NCI-H2196 treated with DMSO at 0.1 percent for 48 hours (cell line): ENCODE data around the gene ME3.

ENCODE experiments used
- DNase-seq: peaks from one replicate; lab custom pipeline; 2025; ENCODE audit not compliant: unreplicated experiment; lab: John Stamatoyannopoulos, UW

Gene ME3

DNA sequence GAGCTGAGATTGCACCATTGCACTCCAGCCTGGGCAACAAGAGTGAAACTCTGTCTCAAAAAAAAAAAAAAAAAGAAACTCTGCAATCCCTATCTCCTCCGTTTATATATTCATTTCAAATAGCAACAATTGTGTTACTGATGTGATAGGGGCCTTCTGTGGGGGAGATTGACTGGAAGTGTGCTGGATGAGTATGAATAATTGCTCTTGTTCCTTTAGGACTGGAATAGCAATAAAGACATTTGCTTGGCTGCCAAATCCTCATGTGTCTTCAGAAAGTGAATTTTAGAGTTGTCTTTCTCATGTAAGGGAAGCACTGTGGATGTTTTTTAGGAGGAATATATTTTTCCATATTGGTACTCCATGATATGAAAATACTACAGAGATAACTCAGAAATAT lies 21.1 kb upstream of the ME3 start:
- no peak for DNase-seq

DNA sequence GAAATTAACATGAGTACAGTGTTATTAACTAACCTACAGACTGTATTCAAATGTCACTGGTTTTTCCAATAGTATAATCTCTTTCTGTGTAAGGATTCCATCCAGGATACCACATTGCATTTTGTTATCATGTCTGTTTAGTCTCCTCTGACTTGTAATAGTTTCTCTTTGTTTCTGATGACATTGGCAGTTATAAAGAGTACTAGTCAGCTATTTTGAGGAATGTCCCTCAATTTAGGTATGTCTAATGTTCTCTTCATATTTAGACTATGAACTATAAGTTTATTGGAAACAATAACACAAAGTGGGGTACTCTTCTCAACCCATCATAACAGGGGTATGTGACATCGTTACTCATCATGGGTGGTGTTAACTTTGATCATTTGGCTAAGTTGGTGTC lies 20.3 kb upstream of the ME3 start:
- DNase-seq, result no peak

DNA sequence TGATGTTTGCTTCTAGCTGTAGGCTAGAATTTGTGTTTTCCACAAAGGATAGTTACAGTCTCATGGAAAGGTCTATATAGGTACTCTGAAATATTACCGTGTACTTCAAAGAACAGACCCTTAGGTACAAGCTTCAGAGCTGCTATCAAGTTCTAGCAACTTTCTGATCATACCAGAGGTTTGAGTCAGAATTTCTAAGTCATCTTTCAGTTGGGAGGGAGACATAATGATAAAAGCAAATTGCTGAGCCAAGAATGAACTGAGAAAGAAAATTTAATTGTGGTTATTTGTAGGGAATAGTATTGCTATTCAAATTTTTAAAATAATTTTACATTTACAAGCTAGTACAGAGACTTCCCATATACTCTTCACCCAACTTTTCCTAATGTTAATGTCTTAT lies 19.9 kb upstream of the ME3 start:
- no peak for DNase-seq

DNA sequence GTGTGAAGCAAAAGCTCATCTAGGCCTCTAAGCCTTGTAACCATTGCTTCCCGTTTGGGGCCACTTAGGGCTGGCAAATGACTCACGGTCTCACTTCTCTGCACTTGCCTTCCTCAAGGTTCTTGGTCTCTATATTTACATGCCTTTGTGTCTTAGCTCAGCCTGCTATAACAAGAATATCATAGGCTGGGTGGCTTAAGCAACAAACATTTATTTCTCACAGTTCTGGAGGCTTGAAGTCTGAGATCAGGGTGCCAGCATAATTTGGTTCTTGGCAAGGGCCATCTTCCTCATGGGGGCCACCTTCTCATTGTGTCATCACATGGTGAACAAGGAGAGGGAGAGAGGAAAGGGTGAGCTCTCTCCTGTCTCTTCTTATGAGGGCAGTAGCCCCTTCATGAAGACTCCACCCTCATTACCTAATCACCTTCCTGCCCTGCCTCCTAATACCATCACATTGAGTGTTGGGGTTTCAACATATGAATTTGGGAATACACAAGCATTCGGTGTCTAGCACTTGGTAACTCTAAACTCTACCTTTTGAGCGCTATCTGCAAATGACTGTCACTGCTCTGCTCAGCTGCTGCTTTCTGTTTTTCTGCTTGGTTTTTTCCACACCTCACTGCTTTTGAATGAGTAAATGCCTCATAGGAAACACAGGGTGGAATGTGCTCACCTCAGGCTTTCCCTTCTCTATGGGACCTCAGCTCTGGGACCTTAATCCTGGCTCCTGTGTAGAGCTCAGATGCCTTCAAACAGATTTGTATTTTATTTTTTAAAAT lies 16.2 kb upstream of the ME3 start:
- no peak for DNase-seq

DNA sequence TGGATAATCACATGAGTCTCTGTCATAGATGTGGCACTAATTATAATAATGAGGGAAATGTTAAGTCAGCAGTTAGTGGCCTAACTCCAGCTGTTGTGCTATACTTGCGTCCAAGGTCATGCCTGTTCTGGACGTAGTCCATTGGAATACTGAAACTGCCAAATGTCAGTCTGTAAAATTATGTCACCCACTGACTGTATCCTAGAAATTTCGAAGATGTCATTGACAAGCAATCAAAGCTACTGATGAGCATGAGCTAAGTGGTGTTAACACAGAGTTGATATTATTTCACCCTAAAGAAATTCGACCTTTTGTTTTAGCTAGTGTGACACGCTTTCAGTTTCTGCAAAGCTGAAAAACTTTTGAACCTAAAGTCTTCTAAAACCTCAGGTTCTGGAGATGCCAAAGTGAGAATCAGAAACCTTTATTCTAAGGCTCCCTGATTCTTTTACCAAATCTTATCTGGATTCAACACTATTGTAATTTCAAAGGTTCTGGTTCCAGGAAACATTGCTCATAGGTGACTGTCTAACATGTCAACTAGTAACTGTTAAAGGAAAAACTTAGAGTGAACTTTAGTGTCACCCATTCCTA lies 14.9 kb upstream of the ME3 start:
- no peak for DNase-seq

DNA sequence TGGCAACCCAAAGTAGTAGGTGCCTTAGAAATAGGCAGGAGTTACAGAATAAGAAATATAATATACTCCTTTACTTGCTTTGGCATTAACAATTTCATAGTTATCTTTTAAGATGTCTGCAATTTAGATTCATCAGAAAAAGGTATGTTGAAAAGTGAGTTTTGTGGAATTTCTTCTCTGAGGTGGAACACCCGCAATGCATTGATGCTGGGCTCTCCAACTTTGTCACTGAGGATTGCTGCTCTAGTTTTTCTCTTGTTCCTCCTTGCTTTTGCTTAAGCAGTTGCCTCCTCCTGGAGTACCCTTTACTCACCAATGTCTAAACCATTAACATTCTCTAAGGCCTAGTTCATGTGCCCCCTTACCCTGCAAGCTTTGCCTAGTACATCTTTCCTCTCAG lies 14.1 kb upstream of the ME3 start:
- DNase-seq, result no peak

DNA sequence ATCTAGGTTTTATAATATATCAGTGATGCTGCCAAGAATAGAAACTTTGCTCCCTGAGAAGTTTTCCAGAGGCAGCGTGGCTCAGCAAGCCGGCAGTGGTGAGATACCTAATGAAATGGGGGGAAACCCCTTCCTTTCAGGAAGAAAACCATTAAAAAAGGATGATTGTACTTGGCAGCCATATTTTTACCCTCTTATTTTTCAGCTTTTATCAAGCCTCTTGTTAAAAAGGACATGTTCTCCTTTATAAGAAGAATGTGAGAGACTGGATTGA lies 9.0 kb upstream of the ME3 start:
- no peak for DNase-seq

DNA sequence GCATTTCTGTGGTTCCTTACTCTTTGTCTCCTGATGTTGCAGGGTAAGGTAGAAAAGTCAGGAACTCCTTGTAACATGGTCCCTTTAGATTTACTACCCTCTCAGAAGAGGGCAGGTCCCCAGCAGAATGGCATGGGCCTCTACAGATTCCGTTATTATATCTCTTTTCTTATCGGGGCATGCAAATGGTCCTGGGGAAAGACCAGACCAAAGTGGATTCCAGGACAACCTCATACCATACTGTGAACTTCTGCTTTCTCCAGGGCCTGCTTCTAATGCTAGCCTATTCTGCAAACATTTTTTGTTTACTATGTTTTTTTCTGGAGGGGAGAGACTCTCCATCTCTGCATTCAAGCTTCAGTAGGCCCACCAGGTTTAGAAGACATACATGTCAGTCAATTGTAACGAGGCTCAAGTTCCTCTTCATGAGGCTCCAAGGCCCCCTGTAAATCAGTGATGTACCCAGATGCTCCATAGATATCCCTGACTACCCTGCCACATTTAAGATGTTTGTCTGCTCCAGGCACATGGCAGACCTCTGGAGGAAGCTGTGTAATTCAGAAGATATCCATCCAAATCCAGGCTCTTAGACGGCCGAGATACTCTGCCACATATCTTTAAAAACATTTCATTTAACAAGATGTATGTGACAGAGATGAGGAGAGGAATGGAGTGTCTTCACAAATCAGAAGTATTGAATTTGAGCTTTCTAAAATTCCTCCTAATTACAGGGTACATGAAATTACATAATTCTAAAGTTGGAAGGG lies 8.5 kb upstream of the ME3 start:
- no peak for DNase-seq

DNA sequence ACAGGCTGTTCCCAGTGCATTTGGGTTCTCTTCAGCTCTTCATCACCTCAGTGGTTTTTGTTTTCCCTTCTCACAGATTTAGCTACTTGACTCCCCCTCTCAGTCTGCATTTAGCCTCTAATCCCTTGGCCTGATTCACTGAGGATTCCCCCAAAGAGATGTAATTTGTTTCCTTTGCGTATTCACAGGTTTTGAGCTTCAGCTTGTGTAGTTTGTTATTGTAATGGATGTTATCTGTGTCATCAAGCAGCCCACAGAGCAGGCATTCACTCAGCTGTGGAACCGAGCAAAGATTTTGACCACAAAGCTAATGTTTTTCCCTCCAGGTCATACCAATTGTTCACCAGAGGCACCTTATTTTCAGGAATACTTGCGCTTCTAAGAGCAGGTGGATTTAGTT lies 6.4 kb upstream of the ME3 start:
- DNase-seq, result no peak

DNA sequence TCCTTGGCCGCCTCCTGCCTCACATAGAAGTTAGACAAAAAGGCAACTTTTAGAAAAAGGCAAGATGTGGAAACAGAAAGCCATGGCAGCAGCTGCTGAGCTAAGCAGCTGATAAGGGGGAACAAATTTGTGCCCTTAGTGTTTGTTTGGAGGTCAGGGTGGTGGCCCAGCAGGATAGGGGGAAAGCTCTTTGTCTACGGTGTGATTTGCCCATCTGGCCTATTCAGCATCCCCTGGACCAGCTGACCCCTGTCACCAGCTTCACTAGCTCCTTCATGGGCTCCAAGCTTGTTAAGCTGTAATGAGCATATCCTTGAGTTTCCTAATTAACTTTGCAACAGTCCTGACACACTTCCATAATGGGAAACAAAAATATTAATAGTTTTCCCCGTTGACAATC lies 5.9 kb upstream of the ME3 start:
- DNase-seq, result no peak

DNA sequence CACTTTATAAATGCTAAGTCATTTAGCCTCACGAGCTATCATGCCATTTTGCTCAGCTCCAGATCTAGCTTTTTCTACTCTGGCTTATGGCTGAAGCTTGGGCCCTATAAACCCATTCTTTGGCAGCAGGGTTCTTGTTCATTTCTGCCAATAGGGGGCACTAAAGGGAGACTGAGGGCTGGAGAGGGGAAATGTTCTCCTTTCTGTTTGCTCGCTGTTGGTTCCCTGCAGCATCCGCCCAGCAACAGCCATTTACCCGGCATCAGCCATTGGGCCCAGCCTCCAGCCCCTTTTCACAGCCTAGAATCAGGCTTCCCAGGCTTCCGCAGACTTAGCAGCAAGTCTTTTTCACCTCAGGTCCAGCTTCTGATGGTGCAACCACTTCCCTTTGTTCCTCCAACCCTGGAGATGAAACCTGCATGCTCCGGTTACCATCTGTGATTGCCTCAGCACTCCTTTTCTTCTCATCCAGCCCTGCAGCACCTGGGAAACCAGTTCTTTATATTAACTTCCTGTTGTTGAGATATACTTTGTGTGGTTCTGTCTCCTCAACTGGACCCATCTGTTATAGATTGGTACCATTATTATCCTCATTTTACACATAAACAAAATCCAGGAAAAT lies 4.2 kb upstream of the ME3 start:
- DNase-seq, result no peak

DNA sequence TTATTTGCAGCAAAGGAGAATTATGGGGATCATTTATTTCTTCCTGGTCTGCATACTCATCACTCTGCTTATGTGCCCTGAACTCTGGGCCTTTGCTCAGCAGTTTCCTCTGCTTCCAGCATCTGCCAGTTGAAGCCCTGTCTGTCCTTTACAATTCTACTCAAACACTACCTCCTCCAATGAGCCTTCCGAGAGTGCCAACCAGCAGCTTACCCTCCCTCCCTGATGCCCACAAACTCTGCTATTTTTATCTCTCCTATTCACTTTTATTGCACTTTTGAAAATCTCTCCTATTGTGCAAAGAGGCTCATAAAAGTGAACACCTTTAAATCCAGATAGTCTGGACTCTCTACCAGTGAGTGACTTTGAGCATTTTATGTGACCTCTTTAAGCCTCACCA lies 3.6 kb upstream of the ME3 start:
- DNase-seq, result no peak

DNA sequence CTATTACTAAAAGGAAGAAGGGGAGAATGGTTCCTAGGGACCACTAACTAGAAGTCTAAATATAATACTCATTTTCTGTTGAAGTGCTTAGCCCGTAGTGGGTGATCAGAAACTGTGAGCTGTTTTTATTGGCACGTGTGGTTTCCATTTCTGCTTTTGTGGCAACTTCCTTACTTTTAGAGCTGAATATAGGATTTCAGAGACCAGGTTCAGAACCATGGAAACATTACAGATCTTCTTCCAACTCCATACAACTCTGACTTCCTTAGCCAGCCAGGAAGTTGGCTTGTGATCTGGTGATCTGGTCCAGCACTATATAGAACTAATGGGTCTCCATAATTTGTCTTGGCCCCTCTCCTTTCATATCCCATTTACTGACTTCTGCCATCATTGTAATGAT lies 2.6 kb upstream of the ME3 start:
- no peak for DNase-seq

DNA sequence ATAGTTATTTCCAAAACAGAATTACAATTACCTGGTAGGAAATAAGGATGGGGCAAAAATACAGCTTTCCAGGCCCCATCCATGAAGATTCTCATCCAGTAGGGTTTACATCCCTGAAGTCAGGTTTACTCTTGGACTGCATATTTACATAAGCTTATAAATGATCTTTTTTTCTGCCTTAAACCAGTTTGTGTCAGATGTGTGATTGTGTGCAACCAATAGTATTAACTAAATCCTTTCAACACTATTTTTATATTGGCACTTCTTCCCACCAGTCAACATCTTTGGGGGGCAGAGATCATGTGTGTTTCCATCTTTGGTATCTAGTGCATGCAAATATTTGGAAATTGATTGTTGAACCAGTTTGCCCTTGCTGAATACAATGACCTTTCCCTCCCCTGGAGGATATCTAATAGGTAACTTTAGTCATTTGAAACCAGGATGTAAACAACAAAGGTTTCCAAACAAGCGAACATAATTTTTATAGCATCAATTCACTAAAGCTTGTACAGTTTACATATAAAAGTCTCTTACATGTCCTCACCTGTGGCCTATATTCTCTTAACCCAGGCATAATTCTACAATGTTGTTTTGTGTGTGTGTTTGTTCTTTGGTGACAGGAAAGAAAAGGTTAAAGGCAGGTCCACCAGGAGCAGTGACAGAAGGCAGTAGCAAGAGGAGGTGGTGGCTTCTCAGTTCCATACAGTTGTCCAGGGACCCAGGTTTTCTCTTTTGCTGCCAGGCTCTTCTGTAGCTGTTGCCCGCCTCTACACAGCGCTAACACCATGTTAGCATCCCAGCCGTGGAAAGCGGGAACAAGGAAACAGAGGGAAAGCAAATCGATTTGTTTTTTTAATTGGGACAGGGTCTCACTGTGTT lies 1.7 kb upstream of the ME3 start:
- peak; percentile 65 for DNase-seq

DNA sequence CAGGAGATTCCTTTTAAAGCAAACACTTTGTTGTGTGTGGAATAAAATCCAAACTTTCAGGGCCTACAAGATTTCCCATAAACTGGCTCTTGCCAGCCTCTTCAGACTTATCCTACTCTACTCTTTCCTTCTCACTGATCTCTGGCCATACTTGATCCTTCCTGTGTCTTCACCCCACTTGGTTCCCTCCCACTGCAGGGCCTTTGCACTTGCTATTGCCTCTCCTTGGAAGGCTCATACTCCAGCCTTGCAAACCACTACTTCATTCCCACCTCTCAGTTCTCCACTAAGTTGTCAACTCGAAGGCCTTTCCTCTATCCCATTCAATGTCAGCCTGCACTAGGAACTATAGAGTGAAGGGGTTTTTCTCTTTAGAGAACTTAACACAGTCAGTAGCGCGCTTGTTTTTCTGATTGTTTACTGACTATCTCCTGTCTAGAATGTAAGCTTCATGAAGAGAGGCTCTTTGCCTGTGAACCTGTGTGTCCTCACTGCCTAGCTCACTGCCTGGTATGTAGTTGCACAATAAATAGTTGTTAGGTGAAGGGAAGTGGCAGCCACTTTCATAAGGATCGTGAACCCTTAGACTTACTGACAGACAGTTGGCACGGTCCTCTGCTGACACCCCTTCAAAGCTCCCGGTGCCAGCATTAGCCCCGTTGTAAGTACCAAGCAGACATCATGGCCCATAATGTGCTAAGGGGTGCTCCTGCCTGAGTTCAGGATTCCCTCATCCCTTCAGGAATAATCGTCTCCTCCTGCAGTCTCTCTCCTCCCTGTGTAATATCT lies 833 bp upstream of the ME3 start:
- no peak for DNase-seq

DNA sequence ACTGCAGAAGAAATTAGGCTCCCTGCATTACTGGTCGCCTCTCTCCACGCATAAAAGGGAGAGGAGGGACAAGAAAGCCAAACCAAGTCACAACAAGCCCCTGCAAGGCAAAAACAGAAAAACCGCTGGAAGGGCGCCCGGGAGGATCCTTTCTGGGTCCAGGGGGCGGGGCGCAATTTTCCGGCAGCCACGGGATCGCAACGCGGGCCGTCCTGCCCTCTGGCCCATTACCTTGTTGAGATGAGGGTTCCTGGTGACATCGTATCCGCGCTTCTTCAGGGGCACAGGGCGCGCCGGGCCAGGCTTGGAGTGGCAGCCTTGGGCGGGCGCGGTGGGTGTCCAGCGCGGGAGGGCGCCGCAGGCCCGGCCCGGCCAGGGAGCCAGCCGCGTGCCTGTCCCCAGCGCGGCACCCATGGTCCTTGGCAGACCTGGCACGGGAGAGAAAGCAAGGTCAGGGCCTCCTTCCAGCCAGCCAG lies 847 bp downstream of the ME3 start:
- peak; percentile 56 for DNase-seq

DNA sequence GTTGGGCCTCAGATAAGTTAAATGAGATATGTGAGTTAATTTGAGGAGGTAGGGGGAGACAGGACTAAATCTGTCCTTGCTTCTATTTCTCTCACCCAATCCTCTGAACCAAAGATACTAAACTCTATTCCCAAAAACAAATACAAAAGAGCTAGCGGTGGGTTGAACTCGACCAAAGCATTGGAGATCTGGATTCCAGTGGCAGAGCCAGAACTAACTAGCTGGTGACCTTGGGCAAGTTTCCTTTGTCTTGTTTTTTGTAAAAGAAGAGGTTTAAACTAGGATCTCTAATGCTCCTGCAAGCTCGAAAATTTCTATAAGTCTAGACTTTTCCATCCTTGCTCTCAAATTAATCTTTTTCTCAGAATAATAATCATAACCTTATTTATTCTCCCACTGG lies 1.5 kb downstream of the ME3 start:
- DNase-seq, result no peak

DNA sequence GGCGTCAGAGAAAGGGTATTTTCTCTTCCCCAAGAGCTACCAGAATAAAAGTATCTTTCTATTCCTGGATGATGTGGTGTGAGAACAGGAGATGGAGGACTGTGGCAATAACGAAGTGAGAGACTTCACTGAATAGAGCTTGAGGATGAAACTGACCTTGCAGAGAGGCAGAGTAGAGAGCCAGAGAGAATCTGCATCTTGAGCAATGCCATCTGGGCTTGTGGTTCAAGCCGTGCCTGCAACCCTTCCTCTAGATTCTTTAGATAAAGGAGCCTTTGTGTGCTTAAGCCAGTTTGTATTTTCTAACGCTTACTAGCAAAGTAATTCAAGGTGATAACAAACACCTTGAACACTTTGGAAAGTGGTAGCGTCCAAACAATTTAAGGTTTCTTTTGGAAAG lies 2.2 kb downstream of the ME3 start:
- DNase-seq, result no peak

DNA sequence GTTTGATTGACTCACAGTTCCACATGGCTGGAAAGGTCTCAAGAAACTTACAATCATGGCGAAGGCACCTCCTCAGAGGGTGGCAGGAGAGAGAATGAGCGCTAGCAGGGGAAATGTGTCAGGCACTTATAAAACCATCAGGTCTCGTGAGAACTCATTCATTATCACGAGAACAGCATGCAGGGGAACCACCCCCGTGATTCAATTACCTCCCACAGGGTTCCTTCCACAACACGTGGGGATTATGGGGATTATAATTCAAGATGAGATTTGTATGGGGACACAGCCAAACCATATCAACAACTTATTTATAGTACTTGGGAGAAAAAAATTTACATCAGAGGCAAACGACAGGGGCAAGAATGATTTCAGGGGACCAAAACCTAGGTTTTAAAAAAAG lies 3.0 kb downstream of the ME3 start:
- no peak for DNase-seq

DNA sequence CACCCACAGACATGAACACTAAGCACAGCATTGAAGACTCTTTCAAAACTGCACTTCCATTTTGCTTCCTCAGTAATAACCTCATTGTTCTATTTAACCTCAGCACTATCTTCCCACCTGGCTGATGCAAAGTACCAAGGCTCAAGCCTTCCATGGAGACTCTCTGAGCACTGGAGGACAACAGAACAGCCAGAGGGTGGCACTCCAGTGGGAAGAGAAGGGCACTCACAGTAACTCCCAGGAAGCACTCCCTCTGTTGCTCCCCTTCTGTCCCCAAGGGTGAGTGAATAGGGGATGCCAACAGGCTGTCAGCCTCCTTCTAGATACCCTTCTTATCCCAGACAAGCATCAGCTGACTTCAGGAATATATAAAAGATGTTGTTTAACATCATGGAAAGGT lies 3.5 kb downstream of the ME3 start:
- no peak for DNase-seq
